Upper lobe of left lung (tissue), 4 donors: ENCODE results near the gene GALNT18.

ENCODE experiments used
- CTCF ChIP-seq, 6 experiments: fragments of 450-650 bp in 4 of 6; fragments of 200-600 bp in 2 of 6; sonication (generic) in 2 of 6; IDR thresholded peaks; one replicate each; pipeline ENCODE4 v1.5.1; 2016 to 2019; ENCODE audit warnings: antibody characterized with exemption in 6 of 6
- EP300 ChIP-seq, 4 donors: sonication (generic); formaldehyde crosslinking; IDR thresholded peaks; one replicate each; pipeline ENCODE4 v1.5.1; 2017; ENCODE audit warnings: antibody characterized with exemption in 4 of 4, control low read depth in 2 of 4
- POLR2A ChIP-seq, 4 donors: fragments of 450-650 bp; IDR thresholded peaks; one replicate each; pipeline ENCODE4 v1.5.1; 2016 to 2017; ENCODE audit warnings: antibody characterized with exemption in 4 of 4, mild to moderate bottlenecking in 2 of 4
- POLR2AphosphoS5 ChIP-seq, 2 donors: sonication (generic); formaldehyde crosslinking; IDR thresholded peaks; one replicate each; pipeline ENCODE4 v1.5.1; 2017; ENCODE audit warnings: antibody characterized with exemption in 2 of 2

GRCh38 chr11:11505692-11506091 is 116.1 kb downstream of the GALNT18 start:
- TF ChIP-seq CTCF (IDR thresholded peaks at IDR 0.05) (no peak), EP300 (IDR thresholded peaks at IDR 0.05) (no peak), POLR2AphosphoS5 (IDR thresholded peaks at IDR 0.05) (no peak), POLR2A (IDR thresholded peaks at IDR 0.05) (no peak)
